NCI-H2107 treated with DMSO at 0.1 percent for 48 hours (cell line): Measurements from ENCODE around the gene CFAP410.

Source experiments
- DNase-seq: peaks from one replicate; lab custom pipeline; 2025; ENCODE audit not compliant: unreplicated experiment; lab: John Stamatoyannopoulos, UW

Gene CFAP410

DNA sequence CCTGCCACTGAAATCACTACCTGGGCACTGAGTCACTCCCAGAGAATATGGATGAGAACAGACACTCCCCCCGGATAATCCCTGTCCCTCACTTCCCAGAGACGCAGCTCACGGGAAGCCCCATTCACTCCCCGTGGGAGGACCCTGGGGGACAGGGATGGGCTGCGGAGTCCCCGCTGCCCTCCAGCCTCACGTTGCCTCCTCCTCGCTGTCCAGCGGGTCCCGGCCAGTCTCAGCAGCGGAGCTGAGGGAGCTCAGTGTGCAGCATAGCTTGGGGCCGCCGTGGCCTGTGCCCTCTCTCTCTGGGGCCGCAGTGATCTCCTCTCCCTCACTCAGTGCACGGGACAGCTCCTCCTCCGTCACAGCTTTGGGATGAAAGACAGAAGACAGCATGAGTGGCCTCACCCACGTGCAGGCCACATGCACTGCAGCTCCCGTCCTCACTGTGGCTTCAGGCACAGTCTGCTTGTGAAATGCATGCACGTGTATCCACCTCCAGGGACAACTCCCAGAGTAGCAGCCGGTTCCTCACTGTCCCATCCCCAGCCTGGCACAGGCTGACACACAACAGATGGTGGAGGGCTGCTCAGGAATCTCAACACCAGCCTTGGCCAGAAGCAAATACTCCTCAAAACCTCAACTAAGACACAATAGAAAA, 7.4 kb downstream of the CFAP410 start:
- DNase-seq: no peak

- no peak for DNase-seq
Measured at GRCh38 chr21:44331209-44331608, 8.0 kb downstream of the CFAP410 start.

GRCh38 chr21:44330698-44331097, 8.5 kb downstream of the CFAP410 start:
- no peak for DNase-seq

DNA sequence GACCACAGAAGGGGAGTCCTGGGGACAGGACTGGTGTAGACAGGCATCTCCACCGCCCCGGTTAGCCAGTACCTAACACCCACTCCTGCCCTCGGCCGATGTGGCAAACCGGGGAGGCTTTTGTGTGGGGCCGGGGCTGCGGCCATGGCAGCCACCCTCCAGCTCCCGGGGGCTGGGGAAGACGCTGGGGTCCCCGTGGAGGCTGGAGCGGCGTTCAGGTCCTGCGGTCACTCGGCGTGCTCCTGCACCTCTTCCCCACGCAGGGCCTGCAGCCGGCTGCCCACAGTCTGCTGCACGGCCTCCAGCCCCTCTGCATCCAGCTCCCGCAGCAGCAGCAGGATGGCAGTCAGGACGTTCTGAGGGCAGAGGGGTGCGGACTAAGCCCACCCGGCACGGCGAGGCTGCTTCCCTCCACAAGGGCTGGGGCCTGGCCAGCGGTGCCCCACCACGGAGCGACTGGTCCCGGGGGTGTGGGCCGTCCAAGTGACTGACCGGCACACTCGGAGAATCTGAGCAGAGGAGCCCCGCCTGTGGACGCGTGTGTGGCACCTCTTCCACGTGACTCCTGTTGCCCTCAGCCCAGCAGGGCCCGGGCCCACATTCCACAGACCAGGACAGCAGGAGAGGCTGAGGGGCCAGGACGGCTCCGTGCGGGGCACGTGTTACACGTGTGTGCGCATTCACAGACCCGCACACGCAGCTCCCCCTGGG, 9.1 kb downstream of the CFAP410 start:
- DNase-seq: no peak

GRCh38 chr21:44329086-44329889, 9.9 kb downstream of the CFAP410 start:
- peak; percentile 58 for DNase-seq

DNA sequence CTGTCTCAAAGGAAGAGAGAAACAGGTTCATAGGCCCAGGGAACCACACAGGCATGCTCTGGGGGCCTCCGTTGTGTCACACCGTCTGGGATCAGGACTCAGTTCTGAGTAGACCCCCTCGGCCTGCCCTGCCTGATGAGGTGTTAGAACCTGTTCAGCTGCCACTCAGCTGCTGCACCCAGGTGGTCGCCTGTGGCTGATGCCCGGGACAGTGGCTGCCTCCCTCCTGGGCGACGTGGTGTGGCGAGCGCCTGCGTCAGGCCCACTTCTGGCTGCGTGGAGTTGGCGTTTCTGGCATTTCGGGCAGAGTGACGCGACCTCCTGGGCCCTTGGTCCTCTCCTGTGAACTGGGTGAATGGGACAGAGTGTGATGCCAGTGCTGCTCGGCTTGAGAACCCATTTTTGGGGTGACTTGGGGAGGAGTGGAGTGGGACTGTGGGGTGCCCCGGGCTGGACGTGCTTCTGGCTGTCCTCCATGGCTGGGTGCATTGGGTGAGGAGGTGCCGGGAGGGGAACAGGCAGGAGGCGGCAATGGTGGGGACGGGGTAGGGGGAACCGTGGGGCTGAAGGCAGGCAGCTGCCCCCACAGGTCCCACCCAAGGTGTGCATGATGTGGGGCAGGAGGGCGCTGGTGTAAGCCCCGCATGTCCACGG, 10.8 kb downstream of the CFAP410 start:
- no peak for DNase-seq

- DNase-seq: no peak
Measured at GRCh38 chr21:44327603-44327974, 11.6 kb downstream of the CFAP410 start.

GRCh38 chr21:44326716-44327602, 12.2 kb downstream of the CFAP410 start:
- no peak for DNase-seq

DNA sequence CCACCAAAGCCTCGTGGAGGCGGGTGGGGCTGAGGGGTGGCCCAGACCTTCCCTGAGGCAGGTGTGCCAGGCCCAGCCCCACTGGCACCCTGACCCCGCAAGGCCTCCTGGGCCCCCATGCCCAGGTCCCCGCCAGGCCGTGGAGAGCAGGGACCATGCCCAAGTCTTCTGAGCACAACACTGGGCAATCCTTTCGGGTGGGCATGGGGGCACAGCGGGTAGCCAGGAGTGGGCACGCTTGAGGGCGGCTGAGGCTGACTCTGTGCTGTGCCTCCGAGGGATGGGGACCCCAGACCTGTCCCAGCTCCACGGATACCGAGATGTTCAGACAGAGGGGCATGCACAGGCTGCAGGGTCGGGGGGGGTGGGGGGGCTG, 12.9 kb downstream of the CFAP410 start:
- DNase-seq: no peak

DNA sequence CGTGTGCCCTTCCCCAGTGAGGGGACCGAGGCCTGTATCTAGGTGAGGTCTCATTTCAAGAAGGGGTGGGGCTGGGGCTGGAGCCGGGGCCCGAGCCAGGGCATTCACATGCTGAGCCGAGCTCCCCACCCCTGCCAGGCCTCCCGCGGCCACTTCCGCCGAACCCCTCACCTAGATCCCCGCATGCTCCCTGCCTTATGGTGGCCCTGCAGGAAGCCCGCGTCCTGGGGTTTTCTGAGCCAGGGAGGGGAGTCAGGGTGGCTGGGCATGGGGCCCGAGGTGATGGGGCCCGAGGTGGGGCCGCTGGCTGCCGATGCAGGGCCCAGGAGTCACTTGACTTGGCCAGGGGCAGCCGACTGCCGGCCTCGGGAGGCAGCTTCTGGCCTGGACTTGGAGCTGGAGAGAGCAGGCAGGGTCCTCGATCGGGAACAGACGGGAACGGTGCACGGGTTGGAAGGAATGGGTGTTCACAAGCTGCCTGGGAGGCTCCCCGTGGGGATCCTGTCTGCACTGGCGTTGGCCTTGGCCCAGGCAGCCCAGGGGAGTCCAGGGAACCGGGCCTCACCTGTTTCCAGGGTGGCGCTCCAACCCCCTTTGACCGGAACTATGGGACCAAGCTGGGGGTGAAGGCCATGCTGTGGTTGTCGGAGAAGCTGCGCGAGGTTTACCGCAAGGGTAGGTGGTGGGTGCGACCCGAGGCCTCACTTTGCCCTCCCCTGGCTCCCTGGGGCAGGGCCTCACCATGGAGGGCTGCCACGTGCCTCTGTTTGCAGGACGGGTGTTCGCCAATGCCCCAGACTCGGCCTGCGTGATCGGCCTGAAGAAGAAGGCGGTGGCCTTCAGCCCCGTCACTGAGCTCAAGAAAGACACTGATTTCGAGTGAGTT, 13.6 kb downstream of the CFAP410 start:
- DNase-seq: no peak

DNA sequence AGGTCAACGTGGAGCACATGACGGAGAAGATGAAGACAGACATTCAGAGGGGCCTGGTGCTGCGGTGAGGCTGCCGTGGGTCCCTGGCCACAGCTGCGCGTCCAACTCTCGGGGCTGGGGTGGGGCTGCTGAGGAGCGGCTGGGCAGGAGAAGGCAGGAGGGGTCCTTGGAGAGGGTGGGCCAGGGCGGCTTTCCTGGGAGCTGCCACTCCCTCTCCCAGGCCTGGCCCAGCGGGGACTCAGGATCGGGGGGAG, 14.4 kb downstream of the CFAP410 start:
- no peak for DNase-seq

DNA sequence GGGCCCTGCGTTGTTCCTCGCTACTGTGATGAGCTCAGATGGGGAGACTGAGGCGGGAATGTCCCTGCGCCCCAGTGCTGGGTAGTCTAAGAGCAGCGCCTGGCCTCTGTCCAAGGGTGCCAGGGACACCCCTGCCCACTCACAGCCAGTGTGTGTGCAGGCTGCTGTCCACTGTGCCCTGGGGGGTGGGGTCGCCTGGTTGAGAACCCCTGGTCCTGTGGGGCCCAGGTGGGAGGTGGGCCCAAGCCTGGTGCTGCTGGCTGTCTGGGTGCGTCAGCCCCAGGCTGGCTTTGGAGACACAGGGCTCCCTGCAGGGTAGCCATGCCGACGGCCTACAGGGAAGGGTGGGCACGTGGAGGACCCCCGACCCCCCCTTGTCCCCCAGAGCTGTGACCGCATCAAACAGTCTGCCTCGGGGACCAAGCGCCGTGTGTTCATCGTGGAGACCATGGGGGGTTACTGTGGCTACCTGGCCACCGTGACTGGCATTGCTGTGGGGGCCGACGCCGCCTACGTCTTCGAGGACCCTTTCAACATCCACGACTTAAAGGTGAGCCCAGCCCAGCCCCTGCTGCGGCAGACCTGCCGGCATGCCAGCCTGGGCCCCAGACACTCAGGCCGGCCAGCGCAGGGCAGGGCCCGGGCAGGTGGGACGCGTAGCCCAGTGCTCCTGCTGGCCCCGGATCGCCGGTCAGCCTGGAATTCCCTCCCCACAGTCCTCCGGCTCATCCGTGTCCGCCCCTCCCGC, 14.9 kb downstream of the CFAP410 start:
- no peak for DNase-seq

GRCh38 chr21:44323591-44323990, 15.6 kb downstream of the CFAP410 start:
- DNase-seq: no peak

DNA sequence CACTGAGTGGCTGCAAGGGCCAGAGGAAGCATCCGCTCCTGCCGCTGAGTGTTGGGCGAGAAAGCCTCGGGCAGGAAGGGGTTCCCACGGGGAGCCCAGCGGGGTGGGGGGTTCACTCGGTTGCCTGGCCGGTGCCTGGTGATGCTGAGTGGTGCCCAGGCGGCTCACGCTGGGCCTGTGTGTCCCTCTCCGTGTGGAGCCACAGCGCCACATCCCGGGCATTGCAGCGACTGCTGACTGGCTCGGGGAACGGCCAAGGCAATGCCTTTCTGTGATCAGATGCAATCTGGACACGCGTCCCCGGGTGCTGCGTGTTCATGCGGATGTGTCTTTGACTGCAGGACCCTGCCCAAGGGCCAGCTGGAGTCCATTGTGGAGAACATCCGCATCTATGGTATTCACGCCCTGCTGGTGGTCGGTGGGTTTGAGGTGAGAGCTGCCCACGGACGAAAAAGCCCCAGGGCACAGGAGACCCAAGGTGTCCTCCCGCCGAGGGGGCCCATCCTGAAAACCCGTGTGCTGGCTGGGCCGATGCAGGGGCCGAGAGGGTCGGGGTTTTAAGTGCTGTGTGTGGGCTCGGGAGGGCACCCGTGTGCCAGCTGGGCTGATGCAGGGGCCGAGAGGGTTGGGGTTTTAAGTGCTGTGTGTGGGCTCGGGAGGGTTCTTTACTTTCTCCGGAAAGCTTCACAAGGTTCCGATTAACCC, 16.4 kb downstream of the CFAP410 start:
- no peak for DNase-seq

DNA sequence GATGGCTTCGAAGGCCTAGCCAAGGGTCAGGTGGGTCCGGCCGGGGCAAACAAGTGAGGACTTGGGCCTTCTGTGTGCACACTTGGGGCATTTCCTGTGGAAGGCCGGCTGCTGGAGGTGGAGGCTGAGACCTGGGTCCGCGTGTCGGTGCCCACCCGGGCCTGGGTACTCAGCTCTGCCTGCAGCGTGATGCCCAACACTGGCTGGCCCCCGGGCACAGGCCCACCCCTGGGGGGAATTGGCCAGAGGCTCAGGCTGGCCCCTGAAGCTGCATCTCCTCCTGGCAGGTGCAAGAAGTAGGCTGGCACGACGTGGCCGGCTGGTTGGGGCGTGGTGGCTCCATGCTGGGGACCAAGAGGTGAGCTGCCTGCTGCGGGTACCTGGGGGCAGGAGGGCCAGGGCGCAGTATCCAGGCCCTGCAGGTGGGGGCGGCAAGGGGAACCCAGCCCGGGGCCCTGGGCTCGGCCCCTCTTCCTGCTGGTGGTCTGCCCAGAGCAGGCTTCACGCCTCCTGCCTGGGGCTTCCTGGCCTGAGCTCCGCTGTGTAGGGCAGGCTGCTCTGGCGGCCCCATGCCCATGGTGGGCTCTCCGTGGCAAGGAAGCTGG, 17.2 kb downstream of the CFAP410 start:
- no peak for DNase-seq

- DNase-seq: no peak
Measured at GRCh38 chr21:44320847-44321246, 18.3 kb downstream of the CFAP410 start.

GRCh38 chr21:44319407-44320065, 19.7 kb downstream of the CFAP410 start:
- no peak for DNase-seq
